Left ventricle myocardium inferior (tissue), 1 donor: ENCODE data around the gene MAPKAPK2. TPM values are rescaled to one million over a fixed set of nuclear protein-coding genes. Genes with fewer than 3 reads are reported as not detected.

ENCODE experiments used
- DNase-seq: peaks from one replicate; pipeline ENCODE4 v3.0.0-alpha.2; 2020
- H3K27ac ChIP-seq: fragments of 200-600 bp; replicated peaks from 2 replicates; pipeline ENCODE4 v1.8.0; 2021
- H3K27me3 ChIP-seq: fragments of 200-600 bp; 2 replicates; pipeline ENCODE4 v1.8.0; 2021; ENCODE audit warnings: low read depth
- H3K36me3 ChIP-seq: fragments of 200-600 bp; 2 replicates; pipeline ENCODE4 v1.8.0; 2021
- H3K4me1 ChIP-seq: fragments of 200-600 bp; 2 replicates; pipeline ENCODE4 v1.8.0; 2021
- H3K4me3 ChIP-seq: fragments of 200-600 bp; 2 replicates; pipeline ENCODE4 v1.8.0; 2021; ENCODE audit warnings: mild to moderate bottlenecking, moderate library complexity
- H3K9me3 ChIP-seq: fragments of 200-600 bp; replicated peaks from 2 replicates; pipeline ENCODE4 v1.8.0; 2021
- intact Hi-C: fragments of 100-400 bp; cut with micrococcal nuclease; formaldehyde crosslinking; loops from one replicate; pipeline ENCODE4 v1.11.0; 2022
- total RNA-seq: library from RNA; stranded (reverse); fragmentation: NEBNext Ultra II Directional; extraction: Animal tissue kit (Norgen Biotek cat#: 25700); gene quantifications from one replicate; pipeline ENCODE4 v1.2.1, GENCODE V29; 2021
- TF ChIP-seq, protein P1 (sequence below): fragments of 200-600 bp; IDR thresholded peaks from 2 replicates; pipeline ENCODE4 v1.8.0; 2021; ENCODE audit warnings: antibody characterized with exemption, mild to moderate bottlenecking, borderline replicate concordance
- donor health status: DM: no; HTN: yes; CAD: no; lungs with severe emphysema.

Gene MAPKAPK2
- total RNA-seq, 1 donor from 2014 or later = 215 TPM

DNA sequence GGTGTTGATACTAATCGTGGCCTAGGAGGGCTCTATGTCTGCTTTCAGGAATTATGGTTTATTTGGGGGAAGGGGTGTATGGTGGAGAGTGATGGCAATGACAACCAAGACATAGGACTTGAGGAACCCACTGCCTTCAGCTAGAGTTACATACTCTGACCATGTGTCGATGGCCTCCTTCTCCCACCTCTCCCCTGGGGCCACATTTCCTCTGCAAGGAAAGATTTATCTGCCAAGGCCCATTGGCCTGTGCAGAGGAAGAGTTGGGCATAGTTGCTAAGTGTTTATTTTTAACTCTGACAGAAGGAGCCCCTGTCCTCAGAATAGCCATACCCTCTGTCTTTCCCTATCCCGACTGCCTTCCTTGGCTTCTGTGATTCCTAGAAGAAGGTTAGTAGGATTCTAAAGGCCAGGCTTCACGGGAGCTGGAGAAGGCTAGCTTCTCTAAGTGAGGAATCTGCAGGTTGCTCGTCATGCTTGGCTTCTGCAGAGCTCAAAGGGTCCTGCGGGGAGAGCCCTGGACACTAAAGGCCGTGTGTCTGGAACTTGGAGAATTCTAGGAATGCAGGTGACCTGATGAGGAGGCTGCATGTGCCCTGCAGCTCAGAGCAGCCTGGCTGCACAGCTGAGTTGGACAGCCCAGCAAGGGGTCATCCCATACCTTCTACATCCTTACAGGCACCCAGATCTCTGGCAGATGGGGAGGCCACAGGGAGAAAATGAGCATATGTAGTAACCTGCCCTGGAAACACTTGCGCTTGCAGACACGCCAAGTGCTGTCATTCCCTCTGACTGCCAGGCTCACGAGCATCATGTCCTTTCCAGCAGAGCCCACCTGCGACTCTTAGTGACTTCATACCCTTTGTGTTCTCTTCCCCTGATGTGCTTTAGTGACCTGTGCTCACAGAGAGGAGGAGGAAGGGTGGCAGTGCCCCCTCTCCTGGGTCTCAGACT lies 9.7 kb downstream of the MAPKAPK2 start:
- H3K27me3 ChIP-seq = no peaks in the 10 kb centered on the region
- no peaks in the 10 kb centered on the region for H3K9me3 ChIP-seq
- TF ChIP-seq, protein P1, sequence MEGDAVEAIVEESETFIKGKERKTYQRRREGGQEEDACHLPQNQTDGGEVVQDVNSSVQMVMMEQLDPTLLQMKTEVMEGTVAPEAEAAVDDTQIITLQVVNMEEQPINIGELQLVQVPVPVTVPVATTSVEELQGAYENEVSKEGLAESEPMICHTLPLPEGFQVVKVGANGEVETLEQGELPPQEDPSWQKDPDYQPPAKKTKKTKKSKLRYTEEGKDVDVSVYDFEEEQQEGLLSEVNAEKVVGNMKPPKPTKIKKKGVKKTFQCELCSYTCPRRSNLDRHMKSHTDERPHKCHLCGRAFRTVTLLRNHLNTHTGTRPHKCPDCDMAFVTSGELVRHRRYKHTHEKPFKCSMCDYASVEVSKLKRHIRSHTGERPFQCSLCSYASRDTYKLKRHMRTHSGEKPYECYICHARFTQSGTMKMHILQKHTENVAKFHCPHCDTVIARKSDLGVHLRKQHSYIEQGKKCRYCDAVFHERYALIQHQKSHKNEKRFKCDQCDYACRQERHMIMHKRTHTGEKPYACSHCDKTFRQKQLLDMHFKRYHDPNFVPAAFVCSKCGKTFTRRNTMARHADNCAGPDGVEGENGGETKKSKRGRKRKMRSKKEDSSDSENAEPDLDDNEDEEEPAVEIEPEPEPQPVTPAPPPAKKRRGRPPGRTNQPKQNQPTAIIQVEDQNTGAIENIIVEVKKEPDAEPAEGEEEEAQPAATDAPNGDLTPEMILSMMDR = no peak
- no peak for DNase-seq
- H3K4me3 ChIP-seq = peak overlapping the region; percentile 46
- peak overlapping the region; percentile 97 for H3K27ac ChIP-seq
- H3K36me3 ChIP-seq = peaks cover 8% of the 10 kb centered on the region
- intact Hi-C loops = no loop called here
- H3K4me1 ChIP-seq = peaks cover 100% of the 10 kb centered on the region

DNA sequence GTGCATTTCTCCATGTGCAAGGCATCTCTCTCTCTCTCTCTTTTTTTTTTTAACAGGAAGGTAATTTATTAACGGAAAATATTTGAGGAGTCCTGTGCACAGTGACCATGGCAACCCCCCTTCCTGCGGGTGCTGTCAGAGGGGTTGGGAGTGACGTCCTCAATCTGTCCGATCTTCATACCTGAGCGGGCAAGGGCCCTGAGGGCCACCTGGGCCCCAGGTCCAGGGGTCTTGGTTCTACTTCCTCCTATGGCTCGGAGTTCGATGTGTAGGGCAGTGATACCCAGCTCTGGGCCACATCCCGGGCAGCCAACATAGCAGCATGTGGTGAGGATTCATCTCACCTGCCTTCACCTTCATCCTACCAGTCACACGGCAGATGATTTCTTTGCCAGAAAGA lies 11.0 kb downstream of the MAPKAPK2 start:
- TF ChIP-seq, protein P1 = no peak
- H3K9me3 ChIP-seq = no peaks in the 10 kb centered on the region
- peaks cover 8% of the 10 kb centered on the region for H3K36me3 ChIP-seq
- H3K27me3 ChIP-seq = no peaks in the 10 kb centered on the region
- intact Hi-C loops = no loop called here
- H3K4me1 ChIP-seq = peaks cover 100% of the 10 kb centered on the region
- no peak overlapping the region for H3K4me3 ChIP-seq
- H3K27ac ChIP-seq = peak overlapping the region; percentile 97
- DNase-seq = no peak

DNA sequence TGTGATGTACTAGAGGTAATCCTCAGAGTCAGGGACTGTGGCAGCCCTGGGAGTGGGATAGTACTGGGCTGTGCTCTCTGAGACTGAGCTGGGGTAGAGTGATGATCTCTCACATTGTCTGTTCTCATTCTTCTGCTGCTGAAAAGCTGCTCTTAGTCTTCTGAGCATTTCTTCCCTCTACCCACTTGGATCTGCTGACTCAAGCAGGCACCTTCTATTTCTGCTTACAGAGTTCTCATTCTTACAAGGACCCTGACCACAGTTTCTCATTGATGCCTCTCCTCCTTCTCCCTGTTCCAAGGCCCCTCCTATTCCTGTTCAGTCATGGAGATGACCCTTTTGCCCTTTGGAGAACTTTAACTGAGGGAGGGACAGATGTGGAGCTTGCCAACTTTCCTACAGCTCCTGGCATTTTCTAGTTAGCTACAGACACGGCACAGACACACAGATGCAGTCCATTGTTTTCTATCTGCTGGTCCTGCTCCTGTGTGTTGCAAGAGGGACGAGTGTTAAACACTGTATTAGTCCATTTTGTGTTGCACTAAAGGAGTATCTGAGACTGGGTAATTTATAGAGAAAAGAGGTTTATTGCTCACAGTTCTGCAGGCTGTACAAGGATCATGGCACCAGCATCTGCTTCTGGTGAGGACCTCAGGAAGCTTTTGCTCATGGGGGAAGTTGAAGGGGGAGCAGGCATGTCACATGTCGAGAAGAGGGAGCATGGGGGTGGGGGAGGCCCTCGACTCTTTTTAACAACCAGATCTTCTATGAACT lies 12.3 kb downstream of the MAPKAPK2 start:
- TF ChIP-seq, protein P1 = no peak
- Histone ChIP-seq H3K9me3 (no peaks in the 10 kb centered on the region), H3K27me3 (no peaks in the 10 kb centered on the region), H3K36me3 (peaks cover 8% of the 10 kb centered on the region), H3K4me3 (peak overlapping the region; percentile 14), H3K27ac (peak overlapping the region; percentile 97), H3K4me1 (peaks cover 100% of the 10 kb centered on the region)
- intact Hi-C loops = no loop called here
- no peak for DNase-seq

DNA sequence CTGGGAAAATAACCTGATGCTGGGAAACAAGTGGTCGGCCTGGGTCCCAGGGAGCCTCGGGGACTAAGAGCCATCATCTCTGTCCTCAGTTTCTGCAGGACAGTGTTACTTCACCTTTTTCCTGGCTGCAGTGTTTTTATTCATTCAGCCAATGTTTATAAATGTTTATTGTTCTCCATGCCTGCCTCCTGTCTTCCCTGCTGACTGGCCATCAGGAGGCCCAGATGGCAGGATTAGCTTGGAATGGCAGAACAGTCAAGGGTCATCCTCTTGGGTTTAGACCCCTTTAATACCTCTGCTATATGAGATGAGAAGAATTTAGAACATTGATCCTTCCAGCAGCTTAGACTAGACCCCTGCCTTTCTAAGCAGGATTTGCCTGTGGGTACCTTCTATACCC lies 13.3 kb downstream of the MAPKAPK2 start:
- no peak for DNase-seq
- H3K27ac ChIP-seq = peak overlapping the region; percentile 97
- H3K4me3 ChIP-seq = peak overlapping the region; percentile 14
- TF ChIP-seq, protein P1 = no peak
- peaks cover 100% of the 10 kb centered on the region for H3K4me1 ChIP-seq
- H3K27me3 ChIP-seq = no peaks in the 10 kb centered on the region
- peaks cover 8% of the 10 kb centered on the region for H3K36me3 ChIP-seq
- intact Hi-C loops = no loop called here
- no peaks in the 10 kb centered on the region for H3K9me3 ChIP-seq

DNA sequence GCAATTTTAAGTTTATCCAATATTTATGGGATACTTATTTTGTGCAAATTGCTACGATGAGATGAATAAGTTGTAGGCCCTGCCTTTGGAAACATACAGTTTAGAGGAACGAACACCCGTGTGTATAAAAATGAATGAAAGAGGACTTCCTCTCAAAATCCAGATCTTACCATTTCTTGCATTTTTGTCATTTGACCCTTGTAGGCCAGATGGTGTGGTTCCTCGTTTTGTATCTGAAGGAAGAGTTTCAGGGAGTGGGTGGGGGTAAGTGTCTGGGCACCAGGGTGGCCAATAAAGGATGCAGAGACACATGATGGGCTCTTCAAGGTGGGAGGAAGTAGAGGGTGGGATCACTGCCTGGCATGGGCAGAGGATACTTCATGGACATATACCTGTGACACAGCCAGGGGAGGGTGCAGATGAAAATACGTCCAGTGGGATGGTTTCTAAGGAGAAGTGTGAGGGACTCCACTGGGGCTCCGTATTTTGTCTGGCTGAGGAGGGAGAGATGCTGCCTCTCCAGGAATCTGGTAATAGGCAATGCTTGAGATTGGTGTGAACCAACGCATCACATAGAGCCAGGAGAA lies 14.4 kb downstream of the MAPKAPK2 start:
- intact Hi-C loops = no loop called here
- peak overlapping the region; percentile 97 for H3K27ac ChIP-seq

More for the DNA sequence above, 14.4 kb downstream of the MAPKAPK2 start:
- Histone ChIP-seq H3K27me3 (no peaks in the 10 kb centered on the region), H3K4me1 (peaks cover 100% of the 10 kb centered on the region), H3K4me3 (peak overlapping the region; percentile 16), H3K9me3 (no peaks in the 10 kb centered on the region), H3K36me3 (peaks cover 8% of the 10 kb centered on the region)
- TF ChIP-seq, protein P1 = no peak
- no peak for DNase-seq
